ENCODE data around the gene SPRTN.

GRCh38 chr1:231381729-231382128 lies 43.6 kb downstream of the SPRTN start:
- TF ChIP-seq POLR2A (IDR thresholded peaks at IDR 0.05; ENCODE audit: borderline replicate concordance, extremely low read depth, insufficient read depth, insufficient read length) (no peak), YY1 (IDR thresholded peaks at IDR 0.05; ENCODE audit: extremely low read depth, insufficient replicate concordance, low read depth, low read length) (no peak), CTCF (IDR thresholded peaks at IDR 0.05 in 2 of 3, conservative IDR thresholded peaks at IDR 0.05 in 1 of 3; ENCODE audit: borderline replicate concordance in 1 of 3, insufficient read depth in 1 of 3, low read depth in 2 of 3, low read length in 2 of 3) (no peak)
